Measurements from ENCODE around the gene TEX2.

Gene TEX2

DNA sequence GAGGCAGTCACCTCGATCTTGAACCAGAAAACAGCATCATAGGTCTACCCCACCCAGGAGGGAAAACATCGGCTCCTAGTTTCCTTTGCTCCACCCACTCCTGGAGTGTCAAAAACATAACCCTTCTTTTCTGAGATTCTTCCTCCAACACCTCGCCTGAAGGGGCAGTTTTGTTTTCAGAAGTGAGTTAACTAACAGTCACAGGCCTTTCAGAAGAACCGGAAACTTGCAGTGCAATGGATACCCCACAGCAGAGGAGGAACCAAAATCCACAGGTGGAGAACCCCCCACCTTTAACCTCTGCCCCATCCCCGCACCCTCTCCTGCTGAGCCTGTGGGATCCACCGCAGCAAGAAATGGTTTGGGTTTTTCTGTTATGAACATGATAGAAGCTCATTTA lies 7.8 kb upstream of the TEX2 start:
- no peak for DNase-seq (ENCODE audit: low read depth in 2 of 2, low spot score in 1 of 2)

DNA sequence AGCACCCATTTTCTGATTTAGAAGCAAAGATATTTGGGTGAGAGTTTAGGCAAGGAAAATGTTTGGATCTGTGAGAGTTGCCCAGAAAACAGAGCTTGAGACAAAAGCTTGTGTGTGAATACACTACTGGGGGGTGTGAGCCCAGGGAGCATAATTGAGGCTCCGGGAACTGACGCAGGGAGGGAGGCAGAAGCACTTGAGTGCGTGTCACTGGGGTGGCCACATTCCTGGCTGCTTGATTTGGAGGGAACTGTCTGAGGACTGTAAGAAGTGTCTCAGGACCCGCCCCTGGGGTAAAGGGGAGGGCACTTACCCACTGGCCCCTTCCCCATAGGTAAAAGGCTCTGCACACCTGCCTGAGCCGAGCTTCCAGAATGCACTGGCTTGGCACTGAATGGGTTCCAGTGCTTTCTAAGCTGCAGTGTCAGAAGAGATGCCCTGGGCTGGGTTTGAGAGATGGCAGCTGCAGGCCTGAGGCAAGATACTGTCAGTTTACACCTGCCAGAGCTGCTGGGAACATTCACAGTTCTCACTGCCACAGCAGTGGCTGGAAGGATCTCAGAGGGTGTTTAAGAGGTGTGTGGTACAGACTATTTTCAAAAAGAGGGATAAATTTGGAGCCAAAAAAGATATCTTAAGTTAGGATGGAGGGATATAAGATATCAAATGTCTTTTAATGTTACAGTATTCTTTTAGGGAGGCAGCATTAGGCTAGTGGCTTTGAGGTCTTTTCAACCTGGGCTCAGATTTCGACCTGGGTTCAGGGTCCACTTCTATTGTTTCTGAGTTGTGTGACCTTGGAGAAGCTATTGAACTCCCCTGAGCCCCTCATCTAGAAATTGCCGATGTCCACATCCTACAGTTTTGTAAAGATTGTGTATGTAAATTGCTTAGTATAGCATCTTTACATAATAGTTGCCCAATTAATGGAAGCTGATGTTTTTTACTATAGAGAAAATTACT lies 6.9 kb upstream of the TEX2 start:
- DNase-seq (ENCODE audit: low read depth in 2 of 2, low spot score in 1 of 2), result no peak

DNA sequence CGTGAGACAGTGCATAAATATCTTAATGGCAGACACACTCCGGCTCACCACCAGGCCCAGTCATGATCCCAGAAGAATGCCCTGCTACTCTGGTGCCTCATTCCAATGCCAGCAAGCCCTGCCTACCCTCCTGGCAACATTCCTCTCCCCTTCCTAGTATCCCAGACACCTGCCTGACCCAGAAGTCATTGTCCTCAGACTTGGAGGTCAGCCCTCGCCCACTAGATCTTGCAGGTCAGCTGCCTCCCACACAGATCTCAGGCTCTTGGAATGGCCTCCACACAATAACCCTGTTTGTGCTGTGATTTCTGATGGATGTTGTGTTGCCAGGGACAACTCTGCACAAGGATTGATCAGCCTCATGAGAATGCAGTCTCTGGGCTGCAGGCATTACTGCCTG lies 1.8 kb upstream of the TEX2 start:
- DNase-seq (ENCODE audit: low read depth in 2 of 2, low spot score in 1 of 2), result no peak

DNA sequence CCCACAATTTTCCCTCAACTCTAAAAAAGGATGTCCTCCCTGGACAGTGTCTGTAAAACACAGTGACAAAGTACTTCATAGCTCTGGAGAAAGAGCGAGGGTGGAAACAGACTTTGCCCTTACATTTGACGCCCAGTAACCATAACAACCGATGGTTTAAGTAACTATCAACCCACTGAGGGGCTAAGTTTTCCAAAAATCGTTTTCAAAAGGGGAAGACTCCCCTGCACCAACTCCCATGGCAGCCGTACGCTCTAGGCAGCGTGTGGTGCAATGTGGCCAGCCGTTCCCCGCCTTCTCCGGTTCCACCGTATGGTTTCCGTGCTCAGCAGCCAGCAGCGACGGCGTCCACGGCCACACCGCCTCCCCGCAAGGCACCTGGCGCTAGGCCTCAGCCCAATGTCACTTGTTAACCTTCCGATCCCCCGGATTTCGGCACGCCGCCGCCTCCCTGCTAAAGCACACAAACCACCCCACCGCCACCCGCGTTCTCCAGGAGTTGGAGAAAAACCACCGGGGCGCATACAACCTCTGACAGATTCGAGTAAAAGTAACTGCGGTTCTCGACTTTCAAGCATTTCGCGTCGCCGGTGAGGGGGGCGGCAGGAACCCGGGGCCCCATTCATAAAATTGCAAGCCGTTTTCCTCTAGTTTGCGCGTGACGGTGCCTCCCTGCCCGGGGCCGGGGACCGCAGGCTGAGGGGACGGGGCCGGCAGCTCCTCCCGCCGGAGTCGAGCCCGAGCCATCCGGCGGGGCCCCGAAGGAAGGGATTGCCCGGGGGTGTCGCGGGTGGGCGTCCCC lies 661 bp downstream of the TEX2 start:
- DNase-seq (ENCODE audit: low read depth in 2 of 2, low spot score in 1 of 2), result peak; percentile 24 to 25

DNA sequence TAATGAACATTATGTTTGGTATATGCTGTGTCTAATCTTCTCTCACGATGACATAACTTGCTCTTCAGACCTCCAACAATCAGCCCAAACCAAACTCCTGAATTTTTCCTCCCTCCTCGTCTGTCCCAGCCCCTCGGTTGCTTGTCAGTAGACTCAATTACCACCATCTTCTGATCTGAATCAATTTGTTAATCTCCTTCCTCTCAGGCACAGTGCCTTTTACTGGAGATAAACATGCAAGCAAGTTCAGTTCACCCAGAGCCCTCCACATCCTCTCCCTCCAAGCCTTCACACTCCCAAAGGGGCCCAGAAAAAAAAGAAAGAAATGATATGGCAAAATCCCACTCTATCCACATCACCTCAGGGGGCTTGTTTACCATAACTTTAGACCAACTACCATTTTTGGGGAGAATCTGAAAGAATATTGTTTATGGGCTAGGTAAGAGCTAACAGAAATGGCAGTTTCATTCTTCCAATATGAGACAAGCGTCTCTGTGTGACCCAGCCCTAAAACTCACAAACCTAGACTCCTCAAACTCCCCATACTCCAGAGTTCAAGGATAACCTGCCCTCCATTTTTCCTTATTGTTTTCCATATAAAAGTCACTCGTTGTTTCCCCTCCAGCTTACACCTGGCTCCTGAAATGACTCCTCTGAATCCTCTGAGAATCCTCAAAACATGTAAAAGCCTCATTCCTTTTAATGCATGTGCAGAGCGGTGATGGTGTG lies 1.5 kb downstream of the TEX2 start:
- DNase-seq (ENCODE audit: low read depth in 2 of 2, low spot score in 1 of 2), result no peak

DNA sequence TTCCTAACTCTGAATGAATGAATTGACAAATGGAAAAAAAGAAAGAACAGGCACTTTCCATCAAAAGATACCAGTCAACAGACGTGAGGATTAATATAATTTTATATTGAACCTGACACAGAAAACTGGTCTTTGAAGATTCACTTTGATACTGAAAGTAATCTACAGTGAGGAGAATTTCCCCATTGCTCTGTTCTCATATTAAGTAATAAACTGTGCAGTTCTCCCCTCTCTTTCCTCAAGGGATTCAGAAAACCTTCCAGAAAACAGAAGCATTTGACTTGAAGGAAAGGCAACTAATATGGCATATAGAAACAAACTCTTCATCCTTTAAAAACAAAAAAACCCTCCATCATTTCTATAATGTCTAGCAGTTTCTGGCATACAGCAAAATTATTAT lies 2.2 kb downstream of the TEX2 start:
- DNase-seq (ENCODE audit: low read depth in 2 of 2, low spot score in 1 of 2), result no peak

DNA sequence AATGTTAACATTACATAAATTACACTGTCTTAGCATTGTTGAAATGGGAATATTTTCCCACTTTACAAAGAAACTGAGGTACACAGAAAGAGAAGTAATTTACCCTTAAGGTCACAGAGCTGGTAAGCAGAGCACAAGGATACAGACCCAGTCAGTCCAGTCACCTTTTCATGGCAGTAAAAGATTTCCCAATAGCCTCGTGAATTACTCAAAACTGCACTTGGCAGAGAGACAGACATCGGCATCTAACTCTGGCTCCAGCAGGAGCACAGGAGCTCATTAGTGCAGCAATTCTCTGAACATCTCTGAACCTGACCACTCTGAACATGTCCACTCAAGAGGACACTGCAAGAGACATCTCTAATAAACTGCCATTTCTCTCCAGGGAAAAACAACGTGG lies 3.1 kb downstream of the TEX2 start:
- DNase-seq (ENCODE audit: low read depth in 2 of 2, low spot score in 1 of 2), result no peak

DNA sequence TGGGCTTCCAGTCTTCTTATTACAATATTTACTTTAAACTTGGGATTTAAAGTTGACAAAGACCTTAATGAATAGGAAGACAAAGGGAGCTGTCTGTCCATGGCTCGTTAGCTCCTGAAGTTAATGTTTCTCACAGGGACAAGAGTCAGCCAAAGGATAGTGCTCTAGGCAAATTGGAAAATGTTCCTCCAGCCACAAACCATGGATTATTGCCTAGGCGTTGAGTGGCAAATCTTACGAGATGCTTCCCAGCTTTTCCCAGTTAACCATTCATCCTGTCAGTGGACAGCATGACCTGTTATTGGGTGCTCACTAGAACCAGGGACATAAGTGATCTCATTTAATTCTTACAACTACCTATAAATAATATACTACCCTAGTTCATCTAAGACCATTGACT lies 3.6 kb downstream of the TEX2 start:
- no peak for DNase-seq (ENCODE audit: low read depth in 2 of 2, low spot score in 1 of 2)

DNA sequence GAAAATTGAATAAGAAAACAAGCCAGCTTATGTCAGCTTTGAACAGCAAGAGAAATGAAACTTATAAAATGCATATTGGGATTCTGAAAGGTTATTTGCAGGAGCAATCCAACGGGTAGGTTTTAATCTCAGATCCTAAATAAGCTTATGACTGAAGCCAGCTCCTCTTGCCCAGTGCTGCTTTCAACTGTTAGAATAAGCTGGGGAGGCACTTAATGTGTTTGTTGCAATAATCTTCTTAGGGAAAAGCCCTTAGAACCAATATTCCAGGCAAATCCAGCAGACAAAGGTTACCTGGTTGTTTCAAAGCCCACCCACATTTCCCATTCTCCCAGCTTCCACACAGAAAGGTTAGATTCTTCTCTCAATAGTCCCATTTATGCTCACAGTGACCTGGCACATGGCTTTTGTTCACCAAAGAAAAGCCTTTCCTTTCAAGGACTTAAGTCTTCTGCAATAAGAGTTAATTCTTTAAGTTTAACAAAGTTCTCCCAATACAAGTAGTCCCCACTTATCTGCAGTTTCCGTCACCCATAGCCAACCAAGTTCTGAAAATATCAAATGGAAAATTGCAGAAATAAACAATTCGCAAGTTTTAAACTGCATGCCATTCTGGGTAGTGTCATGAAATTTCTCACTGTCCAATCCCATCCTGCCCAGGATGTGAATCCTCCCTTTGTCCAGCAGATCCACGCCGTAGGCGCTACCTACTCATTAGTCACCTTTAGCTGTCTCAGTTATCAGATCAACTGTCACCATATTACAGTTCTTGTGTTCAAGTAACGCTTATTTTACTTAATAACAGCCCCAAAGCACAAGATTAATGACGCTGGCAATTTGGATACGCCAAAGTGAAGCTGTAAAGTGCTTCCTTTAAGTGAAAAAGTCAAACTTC lies 5.9 kb downstream of the TEX2 start:
- DNase-seq (ENCODE audit: low read depth in 2 of 2, low spot score in 1 of 2), result no peak

DNA sequence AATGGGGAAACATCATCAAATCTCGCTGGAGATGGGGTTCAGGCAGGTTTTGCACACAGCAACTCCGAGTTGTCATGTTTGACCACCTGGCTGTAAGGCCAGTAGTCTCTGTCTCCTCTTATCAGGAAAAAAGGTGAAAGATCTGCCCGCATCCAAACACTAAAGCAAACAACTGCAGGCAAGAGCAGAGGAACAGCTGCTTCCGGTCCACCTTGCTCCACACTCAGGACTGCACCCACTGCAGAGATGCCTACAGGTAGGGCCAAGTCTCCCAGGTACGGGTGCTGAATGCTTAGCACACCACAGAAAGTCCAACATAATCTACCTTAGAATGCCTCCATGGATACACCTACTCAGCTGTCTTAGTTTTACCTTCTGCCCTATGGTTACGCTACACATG lies 7.3 kb downstream of the TEX2 start:
- no peak for DNase-seq (ENCODE audit: low read depth in 2 of 2, low spot score in 1 of 2)

DNA sequence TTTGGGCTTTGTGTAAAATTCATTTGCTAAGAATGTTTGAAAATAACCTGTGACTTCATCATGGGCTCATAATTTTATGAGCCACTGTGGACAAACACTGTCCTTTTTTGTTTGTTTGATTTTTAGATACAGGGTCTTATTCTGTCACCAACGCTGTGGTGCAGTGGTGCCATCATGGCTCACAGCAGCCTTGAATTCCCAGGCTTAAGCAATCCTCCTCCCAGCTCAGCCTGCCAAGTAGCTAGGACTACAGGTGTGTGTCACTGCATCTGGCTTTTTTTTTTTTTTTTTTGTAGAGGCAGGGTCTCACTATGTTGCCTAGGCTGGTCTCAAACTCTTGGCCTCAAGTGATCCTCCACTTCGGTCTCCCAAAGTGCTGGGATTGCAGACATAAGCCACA lies 8.3 kb downstream of the TEX2 start:
- no peak for DNase-seq (ENCODE audit: low read depth in 2 of 2, low spot score in 1 of 2)

DNA sequence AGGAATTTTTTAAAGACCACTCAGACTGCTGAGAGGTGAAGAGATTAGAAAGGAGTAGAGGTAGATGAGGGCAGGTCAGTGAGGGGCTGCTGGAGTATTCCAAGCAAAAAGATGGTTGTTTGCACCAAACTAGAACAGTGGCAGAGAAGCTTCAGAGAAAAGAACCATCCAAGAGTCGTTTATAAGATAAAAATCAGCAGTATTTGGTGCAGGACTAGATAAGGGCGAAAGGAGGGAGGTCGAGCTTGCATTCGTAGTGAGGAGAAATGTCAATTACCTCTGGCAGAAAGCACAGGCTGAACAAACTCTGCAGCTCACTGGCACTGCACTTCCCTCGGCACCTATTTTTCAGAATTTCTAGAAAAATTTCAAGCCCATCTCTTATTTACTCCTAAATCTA lies 9.6 kb downstream of the TEX2 start:
- DNase-seq (ENCODE audit: low read depth in 2 of 2, low spot score in 1 of 2), result no peak

DNA sequence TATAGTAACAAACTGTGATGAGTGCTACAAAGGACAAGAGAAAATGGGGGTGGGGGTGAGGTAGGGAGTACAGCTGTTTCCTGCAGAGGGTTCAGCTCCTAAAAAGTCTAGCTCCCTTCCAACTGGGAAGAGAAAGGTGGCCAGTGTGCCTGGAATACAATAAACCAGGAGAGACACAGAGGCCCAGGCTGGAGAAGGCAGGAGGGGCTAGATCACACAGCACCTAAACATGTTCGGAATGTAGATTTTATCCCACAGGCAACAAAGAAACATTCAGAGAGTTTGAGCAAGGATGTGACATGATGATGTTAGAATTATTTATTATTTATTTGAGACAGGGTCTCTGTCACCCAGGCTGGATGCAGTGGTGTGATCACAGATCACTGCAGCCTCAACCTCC lies 10.2 kb downstream of the TEX2 start:
- DNase-seq (ENCODE audit: low read depth in 2 of 2, low spot score in 1 of 2), result no peak

DNA sequence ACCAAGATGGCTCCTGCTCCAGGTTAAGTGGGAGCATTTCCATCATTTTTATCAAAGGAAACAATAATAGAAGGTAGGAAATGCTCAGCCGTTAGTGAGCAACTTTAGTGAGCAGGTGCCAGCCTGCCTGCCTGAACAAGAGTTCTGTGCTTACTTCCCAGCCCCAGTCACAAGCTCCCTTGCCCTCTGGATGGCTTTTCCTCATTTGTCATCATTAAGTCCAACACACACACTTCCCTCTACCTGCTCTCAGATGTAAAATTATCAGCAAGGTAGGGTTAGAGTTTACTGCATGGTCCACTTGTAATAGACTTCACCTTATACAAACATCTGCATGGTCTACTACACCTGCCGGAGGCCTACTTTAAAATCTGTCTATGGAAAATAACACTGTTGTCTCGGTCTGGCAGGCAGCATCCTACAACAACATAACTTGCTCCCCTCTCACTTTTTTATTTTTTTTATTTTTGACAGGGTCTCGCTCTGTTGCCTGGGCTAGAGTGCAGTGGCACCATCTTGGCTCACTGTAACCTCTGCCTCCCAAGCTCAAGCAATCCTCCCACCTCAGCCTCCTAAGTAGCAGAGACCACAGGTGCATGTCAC lies 12.7 kb downstream of the TEX2 start:
- DNase-seq (ENCODE audit: low read depth in 2 of 2, low spot score in 1 of 2), result no peak

DNA sequence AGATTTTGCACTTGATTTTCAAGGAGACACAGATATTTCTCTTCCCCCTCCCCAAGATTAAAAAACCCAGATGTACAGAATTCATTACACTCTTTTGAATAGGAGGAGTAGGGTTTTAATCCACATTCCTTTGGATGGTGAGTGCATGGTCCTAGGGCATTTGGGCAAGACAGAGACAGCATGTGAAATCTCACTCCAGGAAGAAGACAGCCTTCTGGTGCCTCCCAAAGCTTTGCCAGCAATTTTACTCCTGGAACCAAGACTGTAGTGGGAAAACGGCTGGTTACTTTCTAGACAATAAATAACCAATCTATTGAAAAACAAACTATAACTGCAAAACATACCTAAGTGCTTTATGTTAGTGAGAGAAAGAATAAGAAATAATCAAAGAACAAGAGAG lies 15.2 kb downstream of the TEX2 start:
- no peak for DNase-seq (ENCODE audit: low read depth in 2 of 2, low spot score in 1 of 2)

DNA sequence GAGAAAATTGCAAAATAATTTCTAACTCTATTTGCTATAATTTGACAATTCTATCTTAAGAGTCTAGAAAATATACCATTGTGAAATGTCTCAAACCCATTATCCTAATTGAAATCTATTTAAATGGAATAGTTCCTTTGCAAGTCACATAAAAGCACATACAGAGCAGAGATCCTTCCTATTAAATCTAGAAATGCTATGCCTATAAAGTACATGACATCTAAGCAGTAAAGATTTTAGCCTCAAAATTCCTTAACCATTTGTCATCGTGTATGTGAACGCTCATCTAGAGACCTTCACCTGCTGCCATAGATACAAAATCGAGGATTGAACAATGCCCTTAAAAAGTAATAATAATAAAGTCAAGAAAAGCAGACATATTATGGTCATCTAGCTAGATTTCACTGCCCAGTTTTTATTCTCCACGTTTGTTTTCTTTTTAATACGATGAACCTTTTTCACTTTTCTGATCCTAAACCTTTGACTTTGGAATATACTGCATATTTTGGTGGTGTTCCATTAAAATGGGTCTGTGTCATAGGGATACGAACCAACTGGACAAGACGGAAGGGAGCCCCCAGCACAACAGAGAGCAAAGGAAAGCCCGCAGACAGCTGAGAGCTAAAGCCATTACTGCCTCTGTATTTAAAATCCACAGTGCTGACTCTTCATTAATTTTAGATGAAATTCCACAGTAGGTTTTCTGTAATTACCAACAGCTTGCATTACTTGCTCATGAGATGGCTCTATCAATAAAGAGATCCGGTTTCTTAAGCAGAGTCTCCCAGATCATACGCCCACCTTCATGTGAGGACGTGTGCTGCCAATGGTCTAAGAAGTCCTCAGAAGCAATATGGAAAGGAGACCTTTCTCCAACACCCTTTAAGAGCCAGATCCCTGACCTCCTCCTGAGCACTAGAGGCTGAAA lies 17.6 kb downstream of the TEX2 start:
- no peak for DNase-seq (ENCODE audit: low read depth in 2 of 2, low spot score in 1 of 2)

DNA sequence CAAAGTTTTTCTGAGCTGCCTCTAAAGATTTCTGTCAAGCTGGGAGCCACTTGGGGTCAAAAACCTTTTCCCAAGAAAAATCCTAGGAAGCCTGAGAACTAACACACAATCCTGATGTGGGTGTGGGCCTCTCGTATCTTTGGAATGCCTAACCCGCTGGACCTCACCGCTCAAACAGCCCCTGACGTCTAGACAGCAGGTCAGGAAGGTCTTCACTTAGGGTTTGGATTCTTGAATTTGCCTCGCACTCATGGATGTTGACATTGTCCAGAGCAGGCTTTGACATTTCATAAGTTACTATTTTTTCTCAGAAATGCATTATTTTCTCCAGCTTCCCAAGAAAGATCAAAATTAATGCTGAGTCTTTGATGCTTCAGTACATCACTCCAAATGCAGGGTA lies 18.9 kb downstream of the TEX2 start:
- DNase-seq (ENCODE audit: low read depth in 2 of 2, low spot score in 1 of 2), result no peak

DNA sequence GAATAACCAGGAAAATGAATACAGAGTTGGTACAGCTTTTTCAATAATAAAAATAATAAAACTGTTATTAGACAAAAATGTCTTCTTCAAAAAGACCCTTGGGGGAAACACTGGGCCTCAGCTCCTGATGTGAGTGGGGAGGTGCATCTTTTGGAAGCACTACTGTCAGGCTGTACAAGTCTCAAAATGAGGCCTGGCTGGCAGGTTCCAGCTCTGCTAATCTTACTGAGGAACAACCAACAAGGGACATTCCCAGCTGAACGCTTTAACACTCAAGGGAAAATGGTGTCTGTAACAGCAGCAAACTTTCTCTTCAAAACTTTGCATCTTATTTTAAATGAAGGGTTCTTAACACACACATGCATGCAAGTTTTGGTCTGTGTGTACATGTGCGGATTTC lies 19.7 kb downstream of the TEX2 start:
- DNase-seq (ENCODE audit: low read depth in 2 of 2, low spot score in 1 of 2), result no peak

DNA sequence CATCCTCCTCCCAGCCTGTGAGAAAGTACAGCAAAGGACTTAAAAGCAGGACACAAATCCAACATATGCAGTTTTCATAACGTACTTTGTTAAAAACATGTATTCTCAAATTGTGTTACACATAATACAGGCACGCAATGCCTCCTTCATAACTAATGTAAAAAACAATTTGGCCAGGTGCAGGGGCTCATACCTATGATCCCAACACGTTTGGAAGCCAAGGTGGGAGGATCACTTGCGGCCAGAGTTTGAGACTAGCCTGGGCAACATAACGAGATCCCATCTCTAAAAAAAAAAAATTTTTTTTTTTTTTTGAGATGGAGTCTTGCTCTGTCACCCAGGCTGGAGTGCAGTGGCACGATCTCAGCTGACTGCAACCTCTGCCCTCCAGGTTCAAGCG lies 20.4 kb downstream of the TEX2 start:
- DNase-seq (ENCODE audit: low read depth in 2 of 2, low spot score in 1 of 2), result no peak
